Activated T-cell treated with anti-CD3 and anti-CD28 coated beads for 1 hour (primary cell): ENCODE data around the gene RPA1.
"Not testable (repeated sequence)": the region's sequence is repeated elsewhere in the genome, so short reads cannot be mapped to it uniquely, and the experiment has no call there.

Experiments used
- DNase-seq: peaks from one replicate; pipeline ENCODE4 v3.0.0-alpha.2; 2020; ENCODE audit warnings: low read depth

Gene RPA1

DNA sequence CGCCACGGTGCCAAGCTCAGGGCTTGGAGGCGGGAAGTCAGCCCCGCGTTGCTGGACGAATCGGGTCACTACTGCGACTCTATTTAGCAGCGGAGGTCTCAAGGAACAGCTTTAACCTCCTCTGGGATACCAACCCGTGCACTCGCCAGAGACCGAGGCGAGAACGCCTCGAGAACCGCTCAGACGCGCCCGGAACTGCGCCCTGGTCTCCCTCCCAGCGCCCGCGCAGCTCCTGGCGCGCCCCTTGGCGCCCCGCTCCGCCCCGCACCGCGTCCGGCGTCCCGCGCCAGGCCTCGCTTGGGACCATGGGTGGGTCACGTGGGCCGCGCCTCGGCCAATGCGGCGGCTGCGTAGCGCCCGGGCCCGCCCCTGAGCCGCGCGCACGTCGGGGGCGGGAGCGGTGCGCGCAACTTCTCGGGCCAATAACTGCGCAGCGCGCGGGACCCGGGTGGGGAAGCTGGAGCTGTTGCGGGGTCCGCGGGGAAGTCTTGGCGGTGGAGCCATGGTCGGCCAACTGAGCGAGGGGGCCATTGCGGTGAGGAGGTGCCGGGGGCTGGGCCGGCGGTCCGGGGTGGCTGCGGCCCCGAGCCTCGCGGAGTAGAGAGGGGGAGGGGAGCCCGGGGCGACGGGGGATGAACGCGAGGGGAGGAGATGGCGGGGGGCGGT, at the start of gene RPA1, which contains the start of gene SMYD4:
TSS of gene RPA1 (plus strand) at position 414 of the 666 bp plus-strand sequence. CDS start at position 503, 89 bp downstream.
TSS of gene SMYD4 (minus strand) at position 311 of the 666 bp plus-strand sequence. CDS start 1,908 bp downstream, outside the sequence.
- peak; percentile 78 for DNase-seq

GRCh38 chr17:1782171-1782567, 47.6 kb upstream of the RPA1 start:
- no peak for DNase-seq

DNA sequence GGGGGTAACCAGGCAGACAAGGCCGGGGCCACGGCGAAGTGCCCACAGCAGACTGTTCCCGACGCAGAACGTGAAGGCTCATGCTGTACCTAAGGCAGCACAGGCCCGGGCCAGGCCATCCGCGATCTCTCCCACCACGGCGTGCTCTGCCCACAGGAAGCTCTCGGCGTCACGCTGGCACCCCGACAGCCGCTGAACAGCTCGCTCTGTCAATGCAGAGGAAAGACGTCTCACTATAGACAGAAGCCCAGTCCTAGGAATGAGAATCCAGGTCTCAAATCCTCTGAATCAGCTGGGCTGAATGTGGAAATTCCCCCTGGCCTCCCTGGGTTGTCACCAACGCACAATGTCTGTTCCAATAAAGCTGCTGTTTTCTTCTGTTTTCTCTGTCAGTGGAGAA, 46.5 kb upstream of the RPA1 start:
- no peak for DNase-seq

DNA sequence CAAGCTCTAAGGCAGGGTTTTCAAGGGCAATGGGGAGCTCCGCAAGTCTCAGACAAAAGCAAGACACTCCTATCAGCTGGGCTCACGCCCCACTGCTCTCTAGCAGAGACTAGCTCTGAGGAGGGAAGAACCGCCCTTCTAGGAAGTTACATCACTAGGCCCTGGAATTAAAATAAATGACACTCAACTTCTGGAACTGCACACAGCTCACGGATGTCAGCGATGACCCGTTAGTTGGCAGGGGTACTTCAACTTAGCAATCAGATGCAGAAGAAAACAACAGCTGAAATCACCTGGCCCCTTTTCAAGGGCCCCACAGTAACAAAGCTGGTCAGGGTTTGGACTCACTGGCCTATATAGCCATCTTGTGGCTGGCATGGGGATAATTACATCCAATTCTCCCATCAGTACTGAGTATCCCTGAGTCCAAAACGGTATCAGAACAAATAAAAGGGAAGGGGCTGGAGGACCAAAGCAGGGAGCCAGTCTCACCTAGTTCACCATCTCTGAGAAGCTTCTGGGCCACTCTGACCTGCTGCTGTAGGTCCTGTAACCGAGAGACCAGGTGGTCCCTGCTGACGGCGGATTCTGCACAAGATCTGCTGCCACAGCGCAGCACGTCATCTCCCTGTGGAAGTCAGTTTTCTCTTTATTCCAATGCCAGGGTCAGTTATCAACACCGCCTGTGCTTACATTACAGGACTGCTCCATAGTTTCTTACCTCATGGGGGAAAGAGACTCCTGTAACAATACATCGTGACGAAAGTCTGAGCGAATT, 45.8 kb upstream of the RPA1 start:
- no peak for DNase-seq

DNA sequence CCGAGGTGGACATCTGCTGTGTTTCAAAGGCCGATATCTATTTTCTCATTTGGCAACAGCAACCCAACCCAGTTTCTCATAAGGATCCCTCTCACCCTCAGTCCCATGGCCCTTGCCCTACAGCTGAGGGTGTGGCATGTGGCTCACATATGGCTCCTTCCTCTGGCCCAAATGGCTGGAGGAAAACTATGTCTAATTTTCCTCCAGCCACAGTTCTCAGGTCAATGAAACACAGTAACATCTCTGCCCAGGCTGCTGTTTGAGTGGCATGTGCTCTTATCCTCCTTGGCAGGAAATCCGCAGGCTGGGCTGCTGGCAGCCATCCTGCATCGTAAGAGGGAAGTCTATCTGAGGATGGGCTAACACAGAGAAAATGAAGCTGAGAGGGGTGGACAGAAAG, 43.9 kb upstream of the RPA1 start:
- no peak for DNase-seq

GRCh38 chr17:1786708-1787107, 43.1 kb upstream of the RPA1 start:
- DNase-seq = no peak

GRCh38 chr17:1787301-1787902, 42.4 kb upstream of the RPA1 start:
- no peak for DNase-seq

DNA sequence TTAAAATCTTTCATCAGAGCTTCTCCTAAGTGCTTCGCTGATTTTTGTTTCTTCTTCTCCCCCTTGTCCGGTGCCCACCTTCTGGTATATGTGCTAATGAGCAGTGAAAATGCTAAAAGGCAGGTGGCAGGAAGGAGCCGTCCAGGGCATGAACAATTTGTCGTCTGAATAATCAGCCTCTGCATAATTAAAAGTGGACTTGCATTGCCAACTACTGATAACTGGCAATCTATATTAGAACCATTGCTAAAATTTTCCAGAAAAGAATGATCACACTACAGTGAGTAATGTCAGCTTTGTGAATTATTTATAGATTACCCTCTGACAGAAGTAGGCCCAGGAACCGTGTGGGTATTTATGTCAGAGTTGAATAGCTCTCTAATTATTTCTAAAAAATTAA, 39.9 kb upstream of the RPA1 start:
- DNase-seq = no peak

DNA sequence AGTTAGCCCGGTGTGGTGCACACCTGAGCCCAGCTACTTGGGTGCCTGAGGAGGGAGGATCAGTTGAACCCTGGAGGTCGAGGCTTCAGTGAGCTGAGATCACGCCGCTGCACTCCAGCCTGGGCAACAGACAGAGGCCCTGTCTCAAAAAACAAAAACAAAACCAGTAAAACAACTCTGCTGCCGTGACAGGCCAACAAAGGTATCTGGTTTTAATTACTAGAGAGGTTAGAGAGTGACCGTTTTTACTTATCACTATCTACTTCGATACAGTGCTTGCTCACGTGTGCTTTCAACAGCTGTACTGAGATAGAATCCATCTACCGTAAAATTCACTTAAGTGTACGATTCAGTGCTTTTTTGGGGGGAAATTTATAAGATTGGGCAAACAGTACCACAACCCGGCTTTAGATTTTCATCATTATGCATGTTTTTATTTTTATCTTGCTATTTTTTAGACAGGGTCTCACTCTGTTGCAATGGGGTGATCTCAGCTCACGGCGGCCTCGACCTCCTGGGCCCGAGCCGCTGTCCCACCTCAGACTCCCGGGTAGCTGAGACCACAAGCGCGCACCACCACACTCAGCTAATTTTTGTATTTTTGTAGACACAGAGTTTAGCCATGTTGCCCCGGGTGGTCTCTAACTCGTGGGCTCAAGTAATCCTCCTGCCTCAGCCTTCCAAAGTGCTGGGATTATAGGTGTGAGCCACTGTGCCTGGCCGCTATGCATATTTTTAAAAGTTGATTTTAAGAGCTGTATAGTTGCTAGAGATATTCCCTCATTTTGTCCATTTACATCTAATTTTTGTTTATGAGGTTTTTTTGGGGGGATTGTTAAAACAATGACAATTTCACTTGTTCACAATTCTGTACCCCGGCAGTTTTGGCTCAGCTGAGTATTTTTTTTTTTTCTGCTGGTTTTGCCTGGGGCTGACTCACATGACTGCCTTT, 37.0 kb upstream of the RPA1 start:
- DNase-seq = no peak

GRCh38 chr17:1793447-1793806, 36.4 kb upstream of the RPA1 start:
- no peak for DNase-seq

DNA sequence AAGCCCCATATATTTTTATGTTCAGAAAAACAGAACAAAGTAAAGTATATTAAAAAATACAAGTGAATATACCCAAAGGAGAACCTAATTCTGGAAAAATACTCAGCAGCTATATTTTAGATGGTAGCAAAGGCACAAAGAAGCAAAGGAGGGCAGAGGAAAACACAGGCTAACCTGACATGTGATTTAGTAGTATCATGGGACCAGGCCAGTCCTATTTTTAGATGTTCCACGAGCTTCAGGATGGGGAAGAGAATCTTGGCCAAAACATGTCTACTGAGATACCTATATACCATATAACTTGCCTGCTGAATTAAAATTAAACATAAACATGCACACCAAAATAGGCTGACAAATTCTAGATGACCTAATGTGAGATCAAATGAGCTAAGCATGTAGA, 33.0 kb upstream of the RPA1 start:
- no peak for DNase-seq

- DNase-seq = no peak
Observed at GRCh38 chr17:1797323-1797722, 32.5 kb upstream of the RPA1 start.

GRCh38 chr17:1797846-1798245, 32.0 kb upstream of the RPA1 start:
- not testable (repeated sequence) for DNase-seq

GRCh38 chr17:1800240-1800639, 29.6 kb upstream of the RPA1 start:
- DNase-seq = no peak

GRCh38 chr17:1800712-1801111, 29.1 kb upstream of the RPA1 start:
- DNase-seq = no peak

- no peak for DNase-seq
Observed at GRCh38 chr17:1802429-1802828, 27.4 kb upstream of the RPA1 start.

- DNase-seq = no peak
Observed at GRCh38 chr17:1803280-1803679, 26.5 kb upstream of the RPA1 start.

DNA sequence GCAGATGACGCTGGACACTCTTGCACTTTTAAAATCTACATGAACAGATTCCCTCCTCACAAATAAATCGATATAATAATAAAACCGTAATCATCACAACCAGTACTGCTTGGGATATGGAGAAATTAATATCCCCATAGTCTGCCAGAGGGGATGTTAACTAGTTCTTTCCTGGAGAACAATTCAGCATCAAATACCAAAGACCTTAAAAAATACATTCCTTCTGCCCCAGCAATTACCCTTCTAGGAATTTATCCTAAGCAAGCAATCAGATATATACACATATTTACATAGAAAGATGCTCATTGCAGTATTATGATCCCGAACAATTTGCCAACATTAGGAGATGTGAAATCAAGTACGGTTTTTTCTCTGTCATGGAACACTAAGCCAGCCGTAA, 21.9 kb upstream of the RPA1 start:
- DNase-seq = no peak

GRCh38 chr17:1808644-1809043, 21.2 kb upstream of the RPA1 start:
- DNase-seq = no peak

- not testable (repeated sequence) for DNase-seq
Observed at GRCh38 chr17:1809815-1810214, 20.0 kb upstream of the RPA1 start.

GRCh38 chr17:1810450-1811103, 19.2 kb upstream of the RPA1 start:
- no peak for DNase-seq

DNA sequence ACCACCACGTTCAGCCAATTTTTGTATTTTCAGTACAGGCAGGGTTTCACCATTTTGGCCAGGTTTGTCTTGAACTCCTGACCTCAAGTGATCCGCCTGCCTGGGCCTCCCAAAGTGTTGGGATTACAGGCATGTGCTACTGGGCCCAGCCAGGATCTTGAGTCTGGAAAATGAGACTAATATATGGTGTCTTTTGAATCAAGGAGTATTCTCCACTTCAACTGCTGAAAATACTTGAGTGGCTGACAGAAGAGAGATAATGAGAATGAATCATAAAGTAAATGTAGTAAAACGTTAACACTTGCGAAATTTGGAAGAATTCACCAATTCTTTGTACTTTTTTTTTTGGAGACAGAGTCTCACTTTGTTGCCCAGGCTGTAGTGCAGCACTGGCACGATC, 16.7 kb upstream of the RPA1 start:
- no peak for DNase-seq
